Stimulated activated naive B cell treated with anti-CD40 and anti-IgM and Interleukin-4, amounts not matched to agents 10 μg/mL and 1 μg/mL and 100 μg/mL, for 72 hours (primary cell): ENCODE results near the gene EIF4G1.

Experiments
- ATAC-seq, 2 donors: fragments of 150-1000 bp; cut with Tn5 transposase; replicated peaks; 2 replicates each; pipeline ENCODE4 v1.10.0; 2021; ENCODE audit warnings: moderate library complexity in 1 of 2
- DNase-seq: peaks from one replicate; pipeline ENCODE4 v3.0.0; 2021
- H3K27ac Mint-ChIP-seq: one replicate; pipeline ENCODE4 v1.8.0; 2022; ENCODE audit warnings: mild to moderate bottlenecking, mixed read lengths
- H3K27me3 Mint-ChIP-seq, 2 donors: one replicate each; pipeline ENCODE4 v1.8.0; 2022; ENCODE audit warnings: mixed read lengths in 2 of 2
- H3K36me3 Mint-ChIP-seq, 2 donors: one replicate each; pipeline ENCODE4 v1.8.0; 2022; ENCODE audit warnings: mixed read lengths in 2 of 2, mild to moderate bottlenecking in 1 of 2
- H3K4me1 Mint-ChIP-seq, 2 donors: one replicate each; pipeline ENCODE4 v1.8.0; 2022; ENCODE audit warnings: mixed read lengths in 2 of 2, mild to moderate bottlenecking in 1 of 2
- H3K4me3 Mint-ChIP-seq, 2 donors: one replicate each; pipeline ENCODE4 v1.8.0; 2022; ENCODE audit warnings: mild to moderate bottlenecking in 2 of 2, mixed read lengths in 2 of 2, moderate library complexity in 1 of 2
- H3K9me3 Mint-ChIP-seq, 2 donors: one replicate each; pipeline ENCODE4 v1.8.0; 2022; ENCODE audit warnings: mixed read lengths in 2 of 2, mild to moderate bottlenecking in 1 of 2

The EIF4G1 gene

GRCh38 chr3:184368116-184368515, 53.7 kb downstream of the EIF4G1 start:
- H3K4me1 Mint-ChIP-seq = peaks cover 14 to 29% of the 10 kb centered on the region in 2 donors
- ATAC-seq (no peak), DNase-seq (no peak)
- peaks cover 35 to 49% of the 10 kb centered on the region in 2 donors for H3K36me3 Mint-ChIP-seq
- no peak overlapping the region for H3K4me3 Mint-ChIP-seq
- no peaks in the 10 kb centered on the region for H3K9me3 Mint-ChIP-seq
- H3K27ac Mint-ChIP-seq = no peak overlapping the region
- no peaks in the 10 kb centered on the region for H3K27me3 Mint-ChIP-seq

- H3K4me3 Mint-ChIP-seq = no peak overlapping the region
- DNase-seq = no peak
- H3K27ac Mint-ChIP-seq = no peak overlapping the region
- ATAC-seq = no peak
- H3K36me3 Mint-ChIP-seq = peaks cover 35 to 49% of the 10 kb centered on the region in 2 donors
- H3K27me3 Mint-ChIP-seq = no peaks in the 10 kb centered on the region
- no peaks in the 10 kb centered on the region for H3K9me3 Mint-ChIP-seq
- peaks cover 11 to 29% of the 10 kb centered on the region in 2 donors for H3K4me1 Mint-ChIP-seq
Measured at GRCh38 chr3:184368586-184369183, 54.3 kb downstream of the EIF4G1 start.

GRCh38 chr3:184371570-184372018, 57.2 kb downstream of the EIF4G1 start:
- H3K4me1 Mint-ChIP-seq = peaks cover 4 to 13% of the 10 kb centered on the region in 2 donors
- H3K36me3 Mint-ChIP-seq = peaks cover 21 to 34% of the 10 kb centered on the region in 2 donors
- H3K27ac Mint-ChIP-seq = no peak overlapping the region
- no peaks in the 10 kb centered on the region for H3K9me3 Mint-ChIP-seq
- DNase-seq (peak; percentile 57), ATAC-seq (peak; percentile 97)
- peaks cover 6 to 15% of the 10 kb centered on the region in 2 donors for H3K27me3 Mint-ChIP-seq
- no peak overlapping the region for H3K4me3 Mint-ChIP-seq

GRCh38 chr3:184372296-184372821, 58.0 kb downstream of the EIF4G1 start:
- ATAC-seq (no peak), DNase-seq (no peak)
- peaks cover 4 to 7% of the 10 kb centered on the region in 2 donors for H3K4me1 Mint-ChIP-seq
- H3K27me3 Mint-ChIP-seq = peaks cover 12 to 23% of the 10 kb centered on the region in 2 donors
- H3K9me3 Mint-ChIP-seq = no peaks in the 10 kb centered on the region
- H3K27ac Mint-ChIP-seq = peak overlapping the region; percentile 26
- no peak overlapping the region for H3K4me3 Mint-ChIP-seq
- H3K36me3 Mint-ChIP-seq = peaks cover 15 to 26% of the 10 kb centered on the region in 2 donors

- peaks cover 18 to 28% of the 10 kb centered on the region in 2 donors for H3K27me3 Mint-ChIP-seq
- peaks cover 13 to 20% of the 10 kb centered on the region in 2 donors for H3K36me3 Mint-ChIP-seq
- no peak overlapping the region for H3K4me3 Mint-ChIP-seq
- DNase-seq (no peak), ATAC-seq (no peak)
- peaks cover 4 to 7% of the 10 kb centered on the region in 2 donors for H3K4me1 Mint-ChIP-seq
- no peaks in the 10 kb centered on the region for H3K9me3 Mint-ChIP-seq
- H3K27ac Mint-ChIP-seq = no peak overlapping the region
Measured at GRCh38 chr3:184372911-184373310, 58.5 kb downstream of the EIF4G1 start.

- Mint-ChIP-seq H3K4me1 (peaks cover 4 to 7% of the 10 kb centered on the region in 2 donors), H3K36me3 (peaks cover 9 to 17% of the 10 kb centered on the region in 2 donors)
- no peak for ATAC-seq
Measured at GRCh38 chr3:184373422-184373821, 59.0 kb downstream of the EIF4G1 start.

GRCh38 chr3:184375747-184376461, 61.5 kb downstream of the EIF4G1 start:
- peaks cover 38 to 50% of the 10 kb centered on the region in 2 donors for H3K27me3 Mint-ChIP-seq
- H3K4me1 Mint-ChIP-seq = peaks cover 10 to 11% of the 10 kb centered on the region in 2 donors
- no peak overlapping the region for H3K27ac Mint-ChIP-seq
- H3K36me3 Mint-ChIP-seq = no peaks in the 10 kb centered on the region
- H3K4me3 Mint-ChIP-seq = no peak overlapping the region
- H3K9me3 Mint-ChIP-seq = no peaks in the 10 kb centered on the region
- ATAC-seq (no peak), DNase-seq (no peak)

More at GRCh38 chr3:184373422-184373821, 59.0 kb downstream of the EIF4G1 start:
- DNase-seq = no peak
- Mint-ChIP-seq H3K27ac (no peak overlapping the region), H3K27me3 (peaks cover 23 to 33% of the 10 kb centered on the region in 2 donors), H3K4me3 (no peak overlapping the region), H3K9me3 (no peaks in the 10 kb centered on the region)

GRCh38 chr3:184377374-184377773, 63.0 kb downstream of the EIF4G1 start:
- Mint-ChIP-seq H3K4me3 (no peak overlapping the region), H3K27me3 (peaks cover 51 to 65% of the 10 kb centered on the region in 2 donors), H3K27ac (no peak overlapping the region), H3K36me3 (no peaks in the 10 kb centered on the region), H3K9me3 (no peaks in the 10 kb centered on the region), H3K4me1 (peaks cover 13 to 18% of the 10 kb centered on the region in 2 donors)
- no peak for ATAC-seq
- no peak for DNase-seq

- H3K36me3 Mint-ChIP-seq = no peaks in the 10 kb centered on the region
- DNase-seq (no peak), ATAC-seq (no peak)
- H3K27me3 Mint-ChIP-seq = peaks cover 57 to 71% of the 10 kb centered on the region in 2 donors
- H3K4me3 Mint-ChIP-seq = peak within 1 kb of the TSS; percentile 63 to 70
- peaks cover 13 to 19% of the 10 kb centered on the region in 2 donors for H3K4me1 Mint-ChIP-seq
- no peak within 1 kb of the TSS for H3K27ac Mint-ChIP-seq
- no peaks in the 10 kb centered on the region for H3K9me3 Mint-ChIP-seq
Measured at GRCh38 chr3:184377882-184378445, 63.6 kb downstream of the EIF4G1 start, which contains the start of gene THPO. Gene THPO, minus strand, starts transcription at chr3:184378207. Its CDS starts 1,948 bp downstream, at chr3:184376259.

- ATAC-seq (no peak), DNase-seq (no peak)
- H3K27ac Mint-ChIP-seq = no peak overlapping the region
- peaks cover 13 to 19% of the 10 kb centered on the region in 2 donors for H3K4me1 Mint-ChIP-seq
- H3K9me3 Mint-ChIP-seq = no peaks in the 10 kb centered on the region
- H3K4me3 Mint-ChIP-seq = peak overlapping the region; percentile 63 to 70
- H3K27me3 Mint-ChIP-seq = peaks cover 62 to 79% of the 10 kb centered on the region in 2 donors
- H3K36me3 Mint-ChIP-seq = no peaks in the 10 kb centered on the region
Measured at GRCh38 chr3:184378651-184379357, 64.4 kb downstream of the EIF4G1 start.

GRCh38 chr3:184379358-184380184, 65.2 kb downstream of the EIF4G1 start, which contains the start of gene CHRD:
Gene CHRD, plus strand, starts transcription at chr3:184380054. Its CDS starts 265 bp downstream, at chr3:184380319.
- Mint-ChIP-seq H3K27me3 (peaks cover 67 to 86% of the 10 kb centered on the region in 2 donors), H3K9me3 (no peaks in the 10 kb centered on the region), H3K36me3 (no peaks in the 10 kb centered on the region), H3K4me1 (peaks cover 13 to 19% of the 10 kb centered on the region in 2 donors), H3K4me3 (peak within 1 kb of the TSS; percentile 70 to 74), H3K27ac (no peak within 1 kb of the TSS)
- DNase-seq (no peak), ATAC-seq (peak in 1 of 2 donors; percentile 3)

- peaks cover 72 to 90% of the 10 kb centered on the region in 2 donors for H3K27me3 Mint-ChIP-seq
- H3K36me3 Mint-ChIP-seq = no peaks in the 10 kb centered on the region
- no peak overlapping the region for H3K4me3 Mint-ChIP-seq
- no peak overlapping the region for H3K27ac Mint-ChIP-seq
- H3K4me1 Mint-ChIP-seq = peaks cover 13 to 19% of the 10 kb centered on the region in 2 donors
- ATAC-seq (peak; percentile 19 to 45), DNase-seq (no peak)
- H3K9me3 Mint-ChIP-seq = no peaks in the 10 kb centered on the region
Measured at GRCh38 chr3:184380185-184380626, 65.8 kb downstream of the EIF4G1 start.
